Ascending aorta (tissue), 2 donors: Measurements from ENCODE around the gene ACOT8. TPM values are rescaled to one million over a fixed set of nuclear protein-coding genes. Genes with fewer than 3 reads are reported as not detected.

Source experiments
- DNase-seq, 2 donors: peaks; one replicate each; pipeline ENCODE4 v3.0.0-alpha.2; 2019; ENCODE audit warnings: low spot score in 2 of 2
- H3K27ac ChIP-seq, 2 donors: fragments of 200-600 bp; sonication (generic); one replicate each; pipeline ENCODE4 v1.5.1; 2016 to 2017; ENCODE audit warnings: mild to moderate bottlenecking in 1 of 2
- H3K27me3 ChIP-seq: fragments of 200-600 bp; sonication (generic); one replicate; pipeline ENCODE4 v1.5.1; 2017
- H3K36me3 ChIP-seq, 2 donors: fragments of 200-600 bp; sonication (generic); one replicate each; pipeline ENCODE4 v1.5.1; 2016
- H3K4me1 ChIP-seq, 2 donors: fragments of 200-600 bp; sonication (generic); one replicate each; pipeline ENCODE4 v1.5.1; 2016 to 2017; ENCODE audit warnings: mild to moderate bottlenecking in 1 of 2
- H3K4me3 ChIP-seq, 2 donors: fragments of 200-600 bp; sonication (generic); one replicate each; pipeline ENCODE4 v1.5.1; 2016 to 2017; ENCODE audit warnings: mild to moderate bottlenecking in 1 of 2
- H3K9me3 ChIP-seq, 2 donors: fragments of 200-600 bp; sonication (generic); one replicate each; pipeline ENCODE4 v1.5.1; 2016
- intact Hi-C: fragments of 100-400 bp; cut with DNase I; formaldehyde crosslinking; loops from one replicate; pipeline ENCODE4 v1.15.1; 2023
- total RNA-seq: library from RNA; depleted of rRNA; stranded (reverse); fragments of >200 nt; gene quantifications from one replicate; pipeline ENCODE4 v1.1.0, GENCODE V29; 2016
- TF ChIP-seq, protein P1 (sequence below), 3 experiments: fragments of 200-600 bp in 2 of 3; fragments of 450-650 bp in 1 of 3; sonication (generic) in 2 of 3; IDR thresholded peaks; one replicate each; pipeline ENCODE4 v1.5.1; 2016 to 2019; ENCODE audit warnings: antibody characterized with exemption in 3 of 3, mild to moderate bottlenecking in 1 of 3, moderate library complexity in 1 of 3

The ACOT8 gene
- total RNA-seq, 1 donor from 2014 or later, result 34.4 TPM

DNA sequence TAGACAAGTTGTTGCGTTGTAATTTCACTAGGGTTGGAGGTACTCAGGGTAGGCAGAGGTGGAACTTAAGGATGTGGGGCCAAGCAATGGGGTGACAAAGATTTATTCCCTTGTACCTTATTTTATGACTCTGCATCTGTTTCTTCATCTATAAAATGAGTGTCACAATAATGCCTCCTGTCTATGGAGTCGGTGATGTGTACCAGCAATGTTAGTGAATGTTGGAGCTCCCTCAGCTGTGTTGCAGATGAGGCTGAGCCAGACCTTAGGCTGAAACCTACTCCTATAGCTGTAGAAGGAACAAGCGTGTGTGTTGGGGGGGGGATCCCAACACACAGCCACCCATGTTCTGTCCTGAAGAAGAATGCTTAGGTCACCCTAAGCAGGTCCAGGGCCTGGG, 40.2 kb downstream of the ACOT8 start:
- DNase-seq, result no peak
- Histone ChIP-seq H3K4me1 (peaks cover 11 to 16% of the 10 kb centered on the region in 2 donors), H3K27me3 (no peaks in the 10 kb centered on the region), H3K9me3 (no peaks in the 10 kb centered on the region), H3K27ac (peak overlapping the region; percentile 87 to 94), H3K4me3 (no peak overlapping the region), H3K36me3 (no peaks in the 10 kb centered on the region)
- intact Hi-C loops, result no loop called here
- TF ChIP-seq, protein P1, sequence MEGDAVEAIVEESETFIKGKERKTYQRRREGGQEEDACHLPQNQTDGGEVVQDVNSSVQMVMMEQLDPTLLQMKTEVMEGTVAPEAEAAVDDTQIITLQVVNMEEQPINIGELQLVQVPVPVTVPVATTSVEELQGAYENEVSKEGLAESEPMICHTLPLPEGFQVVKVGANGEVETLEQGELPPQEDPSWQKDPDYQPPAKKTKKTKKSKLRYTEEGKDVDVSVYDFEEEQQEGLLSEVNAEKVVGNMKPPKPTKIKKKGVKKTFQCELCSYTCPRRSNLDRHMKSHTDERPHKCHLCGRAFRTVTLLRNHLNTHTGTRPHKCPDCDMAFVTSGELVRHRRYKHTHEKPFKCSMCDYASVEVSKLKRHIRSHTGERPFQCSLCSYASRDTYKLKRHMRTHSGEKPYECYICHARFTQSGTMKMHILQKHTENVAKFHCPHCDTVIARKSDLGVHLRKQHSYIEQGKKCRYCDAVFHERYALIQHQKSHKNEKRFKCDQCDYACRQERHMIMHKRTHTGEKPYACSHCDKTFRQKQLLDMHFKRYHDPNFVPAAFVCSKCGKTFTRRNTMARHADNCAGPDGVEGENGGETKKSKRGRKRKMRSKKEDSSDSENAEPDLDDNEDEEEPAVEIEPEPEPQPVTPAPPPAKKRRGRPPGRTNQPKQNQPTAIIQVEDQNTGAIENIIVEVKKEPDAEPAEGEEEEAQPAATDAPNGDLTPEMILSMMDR (IDR thresholded peaks at IDR 0.05), result no peak

DNA sequence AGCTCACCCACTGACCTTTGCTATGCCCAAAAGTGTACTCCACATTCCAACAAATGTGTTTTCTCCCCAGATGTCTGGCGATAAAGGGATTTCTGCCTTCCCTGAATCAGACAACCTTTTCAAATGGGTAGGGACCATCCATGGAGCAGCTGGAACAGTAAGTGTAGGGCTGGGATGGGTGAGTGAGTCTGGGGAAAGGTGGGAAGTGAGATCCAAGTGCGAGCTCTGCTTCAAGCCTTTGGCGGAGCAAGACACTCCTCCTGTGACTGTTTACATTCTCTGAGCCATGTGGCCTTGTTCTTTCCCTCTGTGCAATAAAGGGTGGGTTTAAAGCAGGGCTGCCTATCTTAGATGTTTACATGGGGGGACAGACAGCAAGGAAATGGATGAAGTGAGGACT, 42.9 kb downstream of the ACOT8 start:
- Histone ChIP-seq H3K36me3 (peaks cover 22% of the 10 kb centered on the region in 2 donors), H3K27me3 (no peaks in the 10 kb centered on the region), H3K27ac (no peak overlapping the region), H3K4me3 (no peak overlapping the region), H3K4me1 (peaks cover 11 to 16% of the 10 kb centered on the region in 2 donors), H3K9me3 (no peaks in the 10 kb centered on the region)
- TF ChIP-seq, protein P1 (IDR thresholded peaks at IDR 0.05), result no peak
- intact Hi-C loops, result loop anchor here (5.0 kb wide), 2 partner anchors 68 to 118 kb away; partner anchors contain the start of genes PCIF1 and ZSWIM1
- DNase-seq, result no peak

DNA sequence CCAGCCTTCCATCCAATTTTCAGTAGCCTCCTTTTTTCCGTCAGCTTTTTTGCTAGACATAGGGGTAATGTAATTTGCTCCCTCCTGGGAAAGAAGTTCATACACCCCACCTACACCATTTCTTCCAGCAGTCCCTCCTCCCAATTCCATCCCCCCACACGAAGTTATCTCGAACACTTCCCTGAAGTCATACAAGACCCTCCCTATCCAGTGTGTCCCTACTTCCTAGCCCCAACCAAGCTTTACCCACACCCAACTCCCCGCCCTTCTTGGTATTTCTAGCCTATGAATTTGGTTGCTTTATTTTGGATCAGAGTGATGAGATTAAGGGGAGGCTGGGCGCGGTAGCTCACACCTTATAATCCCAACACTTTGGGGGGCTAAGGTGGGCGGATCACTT, 43.7 kb downstream of the ACOT8 start:
- H3K27me3 ChIP-seq, result no peaks in the 10 kb centered on the region
- intact Hi-C loops, result loop anchor here (5.0 kb wide), 2 partner anchors 69 to 119 kb away; partner anchors contain the start of genes PCIF1 and ZSWIM1
- H3K4me3 ChIP-seq, result no peak overlapping the region
- no peak for DNase-seq
- H3K27ac ChIP-seq, result no peak overlapping the region
- H3K36me3 ChIP-seq, result peaks cover 30% of the 10 kb centered on the region in 2 donors
- no peaks in the 10 kb centered on the region for H3K9me3 ChIP-seq
- H3K4me1 ChIP-seq, result peaks cover 11 to 16% of the 10 kb centered on the region in 2 donors
- TF ChIP-seq, protein P1 (IDR thresholded peaks at IDR 0.05), result no peak

DNA sequence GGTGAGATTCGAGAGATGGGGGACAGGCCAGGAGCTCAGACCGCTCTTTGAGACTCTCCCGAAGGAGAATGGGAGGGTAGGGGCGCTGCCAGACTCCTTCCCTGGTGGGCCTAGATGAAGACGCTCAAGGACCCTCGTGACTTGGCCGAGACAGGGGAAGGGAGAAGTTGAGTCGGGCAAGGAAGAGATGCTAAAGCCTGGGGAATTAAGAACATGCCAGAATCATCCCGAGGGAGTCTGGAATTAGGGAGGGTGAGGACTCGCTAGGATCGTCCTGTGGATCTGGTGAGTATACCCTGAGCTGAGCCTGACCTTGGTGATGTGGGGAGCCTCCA, 44.2 kb downstream of the ACOT8 start:
- Histone ChIP-seq H3K27me3 (no peaks in the 10 kb centered on the region), H3K4me1 (peaks cover 11 to 12% of the 10 kb centered on the region in 2 donors), H3K36me3 (peaks cover 35 to 36% of the 10 kb centered on the region in 2 donors), H3K4me3 (peak overlapping the region; percentile 56 to 80), H3K9me3 (no peaks in the 10 kb centered on the region), H3K27ac (no peak overlapping the region)
- TF ChIP-seq, protein P1 (IDR thresholded peaks at IDR 0.05), result no peak
- no peak for DNase-seq
- intact Hi-C loops, result loop anchor here (5.0 kb wide), 2 partner anchors 69 to 119 kb away; partner anchors contain the start of genes PCIF1 and ZSWIM1

DNA sequence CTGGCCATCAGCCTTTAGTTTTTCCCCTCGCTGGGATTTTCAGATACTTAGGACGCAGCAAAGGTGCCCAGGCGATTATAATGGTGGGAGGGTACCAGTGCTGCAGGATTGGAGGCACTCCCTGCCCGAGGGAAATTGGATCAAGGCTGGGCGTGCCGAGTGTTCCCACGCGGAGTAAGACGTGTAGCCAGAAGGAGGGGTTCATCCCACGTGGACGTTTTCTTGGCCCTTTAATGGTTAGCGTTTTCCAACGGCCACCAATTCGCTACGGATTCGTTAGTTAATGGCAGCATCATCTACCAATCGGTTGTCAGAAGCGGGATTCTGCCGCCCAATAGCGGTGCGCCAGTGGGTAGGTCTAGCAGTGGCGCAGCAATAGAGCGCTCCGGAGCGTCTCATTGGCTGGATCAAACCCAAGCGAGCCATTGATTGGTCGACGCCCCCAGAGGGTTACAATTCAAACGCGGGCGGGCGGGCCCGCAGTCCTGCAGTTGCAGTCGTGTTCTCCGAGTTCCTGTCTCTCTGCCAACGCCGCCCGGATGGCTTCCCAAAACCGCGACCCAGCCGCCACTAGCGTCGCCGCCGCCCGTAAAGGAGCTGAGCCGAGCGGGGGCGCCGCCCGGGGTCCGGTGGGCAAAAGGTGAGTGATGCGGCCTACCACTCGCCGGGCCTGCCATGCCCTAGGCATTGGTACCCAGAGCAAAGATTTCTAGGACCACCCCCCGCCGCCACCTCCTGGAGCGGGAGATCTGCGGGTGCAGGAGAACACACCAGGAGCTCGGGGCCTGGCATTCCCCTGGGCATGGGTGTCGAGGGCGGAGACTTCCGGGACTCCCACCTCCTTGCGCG, 44.8 kb downstream of the ACOT8 start, which contains the start of gene UBE2C:
Gene UBE2C, plus strand, starts transcription at position 488 of the 849 bp plus-strand sequence. Its CDS starts 52 bp downstream, at position 540.
- TF ChIP-seq, protein P1 (IDR thresholded peaks at IDR 0.05), result no peak
- peaks cover 39 to 41% of the 10 kb centered on the region in 2 donors for H3K36me3 ChIP-seq
- H3K4me3 ChIP-seq, result peak within 1 kb of the TSS; percentile 56 to 80
- intact Hi-C loops, result loop anchor here (1.0 to 5.0 kb wide), 5 partner anchors 21 to 120 kb away; partner anchors contain the start of genes ACOT8, DNTTIP1, PCIF1 and WFDC3
- DNase-seq, result peak; percentile 95 to 99
- peak within 1 kb of the TSS; percentile 16 to 45 for H3K27ac ChIP-seq
- H3K9me3 ChIP-seq, result no peaks in the 10 kb centered on the region
- peaks cover 8 to 9% of the 10 kb centered on the region in 2 donors for H3K4me1 ChIP-seq
- H3K27me3 ChIP-seq, result no peaks in the 10 kb centered on the region
